ENCODE measurements around the gene ANKMY2.
"Not testable (repeated sequence)": the region's sequence is repeated elsewhere in the genome, so short reads cannot be mapped to it uniquely, and the experiment has no call there.

Gene ANKMY2

DNA sequence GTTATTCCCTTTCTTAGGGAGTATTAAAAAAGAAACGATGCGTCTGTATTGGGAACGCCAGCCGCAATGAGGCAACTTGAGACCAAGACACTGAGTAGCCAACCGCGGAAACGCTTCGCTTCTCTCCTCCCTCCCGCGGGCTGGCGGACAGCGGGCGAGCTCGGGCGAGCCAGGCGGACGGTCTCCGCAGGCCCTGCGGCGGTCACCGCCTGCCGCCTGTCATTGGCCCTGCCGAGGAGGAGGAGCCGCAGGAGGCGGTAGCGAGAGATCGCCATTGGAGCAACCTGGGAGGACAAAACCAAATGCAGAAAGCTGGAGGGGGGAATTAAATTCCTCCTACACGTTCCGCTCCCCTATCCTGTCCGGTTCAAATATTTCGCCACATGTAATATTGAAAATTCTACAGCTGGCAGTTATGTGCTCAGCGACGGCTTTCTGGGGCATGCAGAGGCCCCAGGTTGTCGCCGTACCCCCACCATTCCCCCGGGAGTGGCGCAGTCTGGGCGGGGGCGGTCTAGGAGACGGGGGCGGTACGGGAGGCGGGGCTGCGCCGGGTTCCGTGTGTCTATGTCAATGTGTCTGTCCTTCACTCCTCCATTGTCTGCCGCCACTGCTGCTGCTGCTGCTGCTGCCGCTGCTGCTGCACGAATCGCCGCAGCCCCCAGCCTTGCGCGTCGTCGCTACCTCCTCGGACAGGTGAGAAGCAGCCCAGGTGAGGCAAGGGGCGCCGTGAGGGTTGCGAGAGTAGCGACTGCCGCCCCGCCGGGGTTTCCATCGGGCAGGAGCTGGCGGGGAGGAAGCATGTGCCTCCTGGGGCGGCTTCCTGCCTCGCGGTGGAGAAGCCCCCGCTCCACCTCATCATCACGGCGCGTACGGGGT lies at the start of gene ANKMY2, which contains the start of gene BZW2:
TSS of gene ANKMY2 (minus strand) at position 162 of the 879 bp plus-strand sequence. CDS start 181 bp downstream, outside the sequence.
TSS of gene BZW2 (plus strand) at position 589 of the 879 bp plus-strand sequence. CDS start 19,263 bp downstream, outside the sequence.
- peak; percentile 85 to 99 (median 92) for DNase-seq

GRCh38 chr7:16694806-16695205 lies 49.3 kb upstream of the ANKMY2 start:
- no peak for DNase-seq

- no peak for DNase-seq
Measured at GRCh38 chr7:16693601-16694318, 48.2 kb upstream of the ANKMY2 start.

DNA sequence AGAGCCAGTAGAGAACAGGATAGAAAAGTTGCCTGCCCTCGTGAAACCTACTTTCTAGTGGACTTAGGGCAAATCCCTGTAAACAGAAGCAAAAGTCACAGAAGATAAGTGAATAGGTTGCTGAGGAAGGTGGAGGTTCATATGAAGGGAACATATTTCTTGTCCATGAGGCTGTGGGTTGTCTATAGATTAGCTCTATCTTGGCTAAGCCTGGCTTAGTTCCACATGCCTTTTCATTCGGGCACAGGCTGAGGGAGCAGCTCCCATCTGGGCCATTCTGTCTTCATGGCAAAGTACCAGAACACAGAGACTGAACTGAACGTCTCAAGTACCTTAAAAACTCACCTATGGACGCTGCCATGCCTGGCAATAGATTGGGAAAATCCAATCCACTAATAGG lies 45.7 kb upstream of the ANKMY2 start:
- DNase-seq = no peak

DNA sequence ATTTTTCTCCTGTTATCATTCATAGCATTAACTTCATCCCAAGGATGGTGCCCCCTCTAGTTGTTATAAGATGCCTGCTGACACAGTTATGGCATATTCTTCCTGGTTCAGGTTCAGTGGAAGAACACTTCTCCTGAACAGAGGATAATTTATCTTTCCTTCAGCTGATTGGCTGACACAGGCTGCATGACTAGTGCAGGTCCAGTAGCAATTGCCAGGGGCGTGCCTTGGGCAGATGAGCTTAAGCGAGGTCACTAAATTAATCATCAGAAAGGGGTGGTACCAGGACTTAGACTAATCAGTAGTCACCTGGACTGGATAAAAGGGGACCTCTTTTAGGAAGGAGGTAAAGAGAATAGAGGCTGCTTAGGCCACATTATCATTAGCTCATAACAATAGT lies 42.7 kb upstream of the ANKMY2 start:
- no peak for DNase-seq

GRCh38 chr7:16685535-16685934 lies 40.0 kb upstream of the ANKMY2 start:
- no peak for DNase-seq

GRCh38 chr7:16684935-16685334 lies 39.4 kb upstream of the ANKMY2 start:
- DNase-seq = peak in 2 of 6 experiments; percentile 7 to 29

DNA sequence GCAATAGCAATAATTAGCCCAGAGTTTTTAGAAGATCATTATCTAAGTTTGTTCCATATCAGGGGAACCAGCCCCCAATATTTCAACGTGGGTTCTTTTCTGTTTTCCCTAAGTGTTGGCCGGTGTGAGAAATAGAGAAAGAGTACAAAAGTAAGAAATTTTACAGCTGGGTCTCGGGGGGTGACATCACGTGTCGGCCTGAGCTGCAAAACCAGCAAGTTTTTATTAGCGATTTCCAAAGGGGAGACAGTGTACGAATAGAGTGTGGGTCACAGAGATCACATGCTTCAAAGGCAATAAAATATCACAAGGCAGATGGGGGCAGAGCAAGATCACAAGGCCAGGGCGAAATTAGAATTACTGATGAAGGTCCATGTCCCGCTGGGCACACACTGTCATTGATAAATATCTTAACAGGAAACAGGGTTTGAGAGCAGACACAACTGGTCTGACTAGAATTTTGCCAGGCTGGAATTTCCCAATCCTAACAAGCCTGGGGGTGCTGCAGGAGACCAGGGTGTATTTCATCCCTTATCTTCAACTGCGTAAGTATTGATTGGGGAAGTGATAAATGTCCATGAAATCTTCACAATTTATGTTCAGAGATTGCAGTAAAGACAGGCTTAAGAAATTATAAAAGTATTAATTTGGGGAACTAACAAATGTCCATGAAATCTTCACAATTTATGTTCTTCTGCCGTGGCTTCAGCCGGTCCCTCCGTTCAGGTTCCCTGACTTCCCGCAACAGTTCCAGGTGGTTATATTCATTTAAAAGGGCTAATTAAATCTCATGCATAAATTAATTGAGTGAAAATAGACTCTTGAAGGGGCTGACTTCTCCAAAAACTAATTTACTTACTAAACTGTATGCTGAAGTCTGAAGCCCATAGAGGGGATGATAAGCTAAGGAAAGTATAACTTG lies 33.4 kb upstream of the ANKMY2 start:
- not testable (repeated sequence) for DNase-seq

DNA sequence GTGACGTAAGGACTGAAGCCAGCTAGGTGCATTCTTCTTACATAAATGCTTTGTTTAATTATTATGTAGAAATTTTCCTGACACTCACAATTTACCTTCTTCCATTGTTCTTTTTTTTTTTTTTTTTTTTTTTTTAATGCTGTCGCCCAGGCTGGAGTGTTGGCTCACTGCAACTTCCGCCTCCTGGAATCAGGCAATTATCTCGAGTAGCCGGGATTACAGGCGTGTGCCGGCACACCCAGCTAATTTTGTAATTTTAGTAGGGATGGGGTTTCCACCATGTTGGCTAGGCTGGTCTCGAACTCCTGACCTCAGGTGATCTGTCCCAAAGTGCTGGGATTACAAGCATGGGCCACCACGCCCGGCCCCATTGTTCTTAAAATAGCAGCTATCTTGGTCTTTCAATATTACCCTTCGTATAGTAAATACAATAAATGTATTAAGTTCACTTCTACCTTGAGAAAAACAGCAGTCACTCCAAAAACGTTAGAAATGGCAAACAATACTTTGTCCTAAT lies 32.5 kb upstream of the ANKMY2 start:
- DNase-seq = no peak

DNA sequence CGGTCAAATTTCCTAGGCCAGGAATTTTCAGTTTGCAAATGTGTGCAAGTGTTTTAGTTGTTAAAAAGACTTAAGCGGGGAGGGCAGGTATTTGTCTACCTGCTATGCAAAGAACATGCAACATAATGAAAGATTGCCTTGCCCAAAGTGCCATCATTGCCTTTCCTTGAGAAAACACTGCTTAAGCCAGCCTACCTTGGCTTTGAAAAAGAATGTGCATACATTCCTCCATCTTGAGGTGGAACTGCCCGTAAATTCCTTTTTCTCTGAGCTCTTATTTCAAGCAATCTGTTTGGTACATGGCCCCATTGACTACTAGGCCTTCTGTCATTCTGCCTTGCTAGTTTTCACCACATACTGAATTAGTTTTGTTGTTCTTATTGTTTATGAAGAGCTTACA lies 29.7 kb upstream of the ANKMY2 start:
- no peak for DNase-seq

DNA sequence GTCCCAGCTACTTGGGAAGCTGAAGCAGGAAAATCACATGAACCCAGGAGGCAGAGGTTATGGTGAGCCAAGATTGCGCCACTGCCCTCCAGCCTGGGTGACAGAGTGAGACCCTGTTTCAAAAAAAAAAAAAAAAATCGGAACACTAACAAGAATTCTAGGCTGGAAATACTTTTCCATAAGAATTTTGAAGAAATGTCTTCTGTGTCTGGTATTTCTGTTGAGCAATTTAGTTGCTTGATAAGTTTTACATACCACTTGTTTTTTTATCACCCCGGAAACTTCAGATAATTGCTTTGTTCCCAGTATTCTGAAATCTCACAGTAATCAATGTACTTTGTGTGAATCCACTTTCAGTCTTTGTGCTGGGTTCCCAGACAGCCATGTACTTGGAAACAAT lies 26.3 kb upstream of the ANKMY2 start:
- DNase-seq = no peak

DNA sequence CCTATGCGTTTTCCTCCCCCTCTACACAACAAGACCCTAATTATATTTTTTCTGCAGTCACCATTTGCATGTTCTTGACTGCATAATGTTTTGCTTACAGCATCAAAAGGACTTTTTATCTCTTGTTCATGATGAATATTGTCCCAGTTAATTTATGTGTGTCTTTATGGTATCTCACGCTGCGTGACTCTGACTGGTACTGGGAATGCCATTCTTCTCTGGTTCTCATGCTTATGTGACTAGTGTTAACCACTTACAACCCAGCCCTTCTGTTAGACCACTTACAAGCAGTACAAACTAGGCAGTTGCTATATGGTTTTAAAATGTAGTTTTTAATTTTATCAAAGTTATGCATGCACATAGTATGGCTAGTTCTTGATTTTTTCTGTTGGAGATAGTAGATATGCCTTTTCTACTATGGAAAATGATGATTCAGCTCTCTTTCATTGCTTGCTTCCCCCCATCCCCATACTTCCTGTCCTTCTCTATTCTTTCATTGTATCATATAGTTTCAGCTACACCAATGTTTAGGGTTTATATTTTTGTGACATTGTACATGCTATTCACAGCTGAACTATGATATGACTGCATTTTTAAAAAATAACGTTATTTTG lies 25.3 kb upstream of the ANKMY2 start:
- no peak for DNase-seq

DNA sequence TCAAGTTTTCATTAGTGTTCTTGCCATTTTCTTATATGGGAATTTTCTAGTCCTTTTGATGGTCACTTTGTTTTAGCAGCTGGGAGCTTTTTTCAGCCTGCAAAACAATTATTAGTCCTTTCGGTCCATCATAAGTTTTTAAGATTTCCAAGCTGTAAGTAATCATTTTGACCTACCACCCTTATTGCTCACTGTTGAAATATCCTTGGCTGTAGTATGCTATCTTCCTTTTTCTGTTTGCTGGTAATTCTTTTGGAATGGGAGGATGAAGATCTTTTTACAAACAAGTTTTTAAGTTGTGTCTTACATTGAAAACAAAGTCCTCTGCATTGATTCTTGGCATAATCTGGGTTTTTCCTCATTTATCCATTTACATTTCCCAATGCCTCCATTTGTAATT lies 24.5 kb upstream of the ANKMY2 start:
- no peak for DNase-seq

GRCh38 chr7:16669581-16669980 lies 24.0 kb upstream of the ANKMY2 start:
- DNase-seq = no peak

GRCh38 chr7:16668978-16669377 lies 23.4 kb upstream of the ANKMY2 start:
- DNase-seq = no peak

DNA sequence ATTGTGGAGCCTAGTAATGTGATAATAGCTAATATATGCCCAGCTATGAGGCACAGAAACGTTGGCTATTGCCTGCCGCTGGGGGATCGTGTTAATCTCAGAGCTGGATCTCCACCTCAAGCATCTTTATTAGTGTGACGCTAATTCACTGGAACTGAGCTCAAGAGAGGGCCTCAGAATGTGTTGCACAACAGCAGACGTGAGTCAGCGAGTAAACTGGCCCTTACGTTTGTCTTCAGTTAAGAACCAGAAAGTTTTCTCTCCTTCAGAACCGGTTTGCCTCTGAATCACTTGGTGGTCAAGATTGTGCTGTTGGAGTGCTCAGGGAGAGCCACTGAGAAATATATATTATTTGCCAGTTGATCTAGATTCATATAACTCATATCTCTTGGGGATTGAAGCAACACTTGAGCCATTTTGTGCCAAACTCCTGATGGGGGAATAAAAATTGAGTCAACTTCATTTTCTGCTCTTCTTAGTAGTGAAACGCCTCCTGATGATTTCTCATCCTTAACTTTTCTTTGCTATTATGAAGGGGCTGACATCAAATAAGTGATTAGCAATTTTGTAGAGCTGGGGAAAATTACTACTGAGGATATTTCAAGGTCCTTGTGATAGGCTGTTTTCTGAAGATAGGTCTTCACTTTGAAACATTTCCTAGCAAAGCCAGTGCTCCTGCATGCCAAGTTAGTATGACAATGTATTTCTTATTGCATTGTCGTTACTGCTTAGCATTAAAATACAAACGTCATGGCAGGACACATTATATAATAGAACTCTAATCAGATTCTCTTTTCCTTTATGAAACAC lies 22.7 kb upstream of the ANKMY2 start:
- no peak for DNase-seq

- no peak for DNase-seq
Measured at GRCh38 chr7:16667355-16667754, 21.8 kb upstream of the ANKMY2 start.

- DNase-seq = no peak
Measured at GRCh38 chr7:16661924-16662323, 16.4 kb upstream of the ANKMY2 start.

- DNase-seq = no peak
Measured at GRCh38 chr7:16660702-16661464, 15.3 kb upstream of the ANKMY2 start.

GRCh38 chr7:16659854-16660497 lies 14.4 kb upstream of the ANKMY2 start:
- DNase-seq = not testable (repeated sequence)
